HUES6 (cell line): ENCODE results near the gene SPRR2B.
"Not testable (repeated sequence)": the region's sequence is repeated elsewhere in the genome, so short reads cannot be mapped to it uniquely, and the experiment has no call there.

Experiments
- H3K27ac ChIP-seq: 2 replicates; pipeline ENCODE4 v1.7.0; 2013; ENCODE audit warnings: low read depth, mild to moderate bottlenecking, low read length, inconsistent platforms
- H3K27me3 ChIP-seq: 2 replicates; pipeline ENCODE4 v1.6.1; 2013; ENCODE audit warnings: low read length; ENCODE audit not compliant: control insufficient read depth, insufficient read depth
- H3K36me3 ChIP-seq: 2 replicates; pipeline ENCODE4 v1.6.1; 2013; ENCODE audit warnings: low read length; ENCODE audit not compliant: control insufficient read depth, insufficient read depth
- H3K4me1 ChIP-seq: 2 replicates; pipeline ENCODE4 v1.6.1; 2013; ENCODE audit warnings: low read length; ENCODE audit not compliant: control insufficient read depth, insufficient read depth
- H3K4me3 ChIP-seq: 2 replicates; pipeline ENCODE4 v1.5.1; 2013; ENCODE audit warnings: low read depth, low read length
- H3K9ac ChIP-seq: one replicate; pipeline ENCODE4 v1.6.1; 2013; ENCODE audit warnings: mild to moderate bottlenecking, low read length
- H3K9me3 ChIP-seq: 2 replicates; pipeline ENCODE4 v1.6.1; 2013; ENCODE audit warnings: low read depth, low read length; ENCODE audit not compliant: control insufficient read depth, insufficient read depth

SPRR2B gene

DNA sequence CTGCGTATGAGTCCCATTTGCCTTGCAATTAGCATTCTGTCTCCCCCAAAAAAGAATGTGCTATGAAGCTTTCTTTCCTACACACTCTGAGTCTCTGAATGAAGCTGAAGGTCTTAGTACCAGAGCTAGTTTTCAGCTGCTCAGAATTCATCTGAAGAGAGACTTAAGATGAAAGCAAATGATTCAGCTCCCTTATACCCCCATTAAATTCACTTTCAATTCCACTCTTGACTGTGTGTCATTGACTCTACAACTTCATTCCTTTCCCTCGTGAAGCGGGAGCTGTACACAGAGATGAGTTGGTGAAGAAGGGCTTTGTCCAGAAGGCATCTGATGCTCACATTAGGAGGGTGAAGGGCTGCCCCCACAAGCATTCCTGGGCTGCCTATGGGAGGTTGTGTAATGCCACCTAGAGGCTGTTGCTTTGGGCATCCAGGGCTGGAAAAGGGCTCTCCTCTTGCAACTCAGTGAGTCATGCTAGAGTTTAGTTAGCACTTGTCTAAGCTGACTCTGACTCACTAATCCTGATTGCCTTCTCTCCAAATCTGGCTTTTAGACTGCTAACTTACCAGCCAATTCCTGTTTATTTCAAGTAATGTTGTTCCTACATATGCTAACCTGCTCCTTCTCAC is 38.6 kb downstream of the SPRR2B start:
- no peaks in the 10 kb centered on the region for H3K36me3 ChIP-seq
- 0 out of 2 replicates have a peak, but pooled peaks cover 3% of the 10 kb centered on the region for H3K9me3 ChIP-seq
- H3K4me3 ChIP-seq, result no peak overlapping the region
- no peaks in the 10 kb centered on the region for H3K4me1 ChIP-seq
- H3K27me3 ChIP-seq, result no peaks in the 10 kb centered on the region
- no peak overlapping the region for H3K27ac ChIP-seq
- no peak overlapping the region for H3K9ac ChIP-seq

DNA sequence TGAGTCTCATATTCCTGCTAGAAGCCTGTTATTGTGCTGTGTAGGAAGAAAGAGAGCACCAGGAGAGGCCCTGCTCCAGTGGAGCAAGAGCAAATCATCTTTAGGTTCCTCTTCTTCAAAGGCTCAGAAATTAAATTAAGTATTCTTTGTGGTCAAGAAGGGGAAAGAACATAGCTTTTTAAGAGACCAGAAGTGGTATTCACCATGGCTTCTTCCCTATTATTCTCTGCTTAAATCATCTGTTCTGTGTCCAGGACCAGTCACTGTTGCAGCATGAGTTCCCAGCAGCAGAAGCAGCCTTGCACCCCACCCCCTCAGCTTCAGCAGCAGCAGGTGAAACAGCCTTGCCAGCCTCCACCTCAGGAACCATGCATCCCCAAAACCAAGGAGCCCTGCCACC is 39.3 kb downstream of the SPRR2B start:
- Histone ChIP-seq H3K9ac (no peak overlapping the region), H3K27me3 (no peaks in the 10 kb centered on the region), H3K9me3 (0 out of 2 replicates have a peak, but pooled peaks cover 3% of the 10 kb centered on the region), H3K4me3 (no peak overlapping the region), H3K36me3 (no peaks in the 10 kb centered on the region), H3K4me1 (no peaks in the 10 kb centered on the region), H3K27ac (no peak overlapping the region)

DNA sequence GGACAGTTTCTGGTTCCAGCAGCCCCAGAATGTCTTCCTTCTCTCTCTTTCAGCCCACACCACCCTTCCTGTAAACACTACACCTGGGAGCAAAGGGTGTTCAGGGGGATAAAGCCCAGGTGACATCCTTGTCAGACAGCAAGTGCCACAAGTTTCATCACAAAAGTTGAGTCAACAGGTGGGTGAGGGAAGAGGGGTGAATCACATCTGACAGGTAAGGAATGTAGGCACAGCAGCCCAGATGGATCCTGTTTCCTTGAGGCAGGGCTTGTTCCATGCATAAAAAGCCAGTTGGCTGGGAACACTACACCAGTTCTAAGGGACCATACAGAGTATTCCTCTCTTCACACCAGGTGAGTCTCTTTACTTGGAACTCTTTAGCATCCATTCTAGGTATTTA is 40.5 kb downstream of the SPRR2B start, which contains the start of gene SPRR1B:
Gene SPRR1B (plus strand): TSS at position 309 of the 400 bp plus-strand sequence. CDS start 1,143 bp downstream, outside the sequence.
- Histone ChIP-seq H3K9me3 (0 out of 2 replicates have a peak, but pooled peaks cover 3% of the 10 kb centered on the region), H3K4me1 (no peaks in the 10 kb centered on the region), H3K27ac (no peak within 1 kb of the TSS), H3K9ac (no peak within 1 kb of the TSS), H3K4me3 (no peak within 1 kb of the TSS), H3K27me3 (no peaks in the 10 kb centered on the region), H3K36me3 (no peaks in the 10 kb centered on the region)

DNA sequence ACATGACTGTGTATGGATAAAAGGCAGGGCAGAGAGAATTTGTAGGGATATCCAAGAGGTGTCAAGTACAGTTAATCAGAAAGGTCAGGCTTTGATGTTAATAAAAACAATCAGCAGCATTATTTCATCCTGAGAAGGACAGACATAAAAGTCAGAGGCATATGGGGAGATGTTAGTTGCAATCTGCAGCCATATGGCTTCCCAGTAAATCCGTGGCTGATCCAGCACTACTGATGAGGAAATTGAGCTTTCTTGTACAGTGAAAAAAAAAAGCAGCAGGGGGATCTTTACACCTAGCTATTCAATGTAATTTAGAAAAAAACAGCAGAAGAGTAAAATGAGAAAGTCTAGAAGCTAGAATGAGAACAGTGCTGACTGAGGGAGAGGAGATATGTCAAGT is 42.6 kb downstream of the SPRR2B start:
- no peak overlapping the region for H3K9ac ChIP-seq
- H3K9me3 ChIP-seq, result 0 out of 2 replicates have a peak, but pooled peaks cover 3% of the 10 kb centered on the region
- no peaks in the 10 kb centered on the region for H3K36me3 ChIP-seq
- no peak overlapping the region for H3K27ac ChIP-seq
- H3K4me1 ChIP-seq, result no peaks in the 10 kb centered on the region
- no peak overlapping the region for H3K4me3 ChIP-seq
- no peaks in the 10 kb centered on the region for H3K27me3 ChIP-seq

DNA sequence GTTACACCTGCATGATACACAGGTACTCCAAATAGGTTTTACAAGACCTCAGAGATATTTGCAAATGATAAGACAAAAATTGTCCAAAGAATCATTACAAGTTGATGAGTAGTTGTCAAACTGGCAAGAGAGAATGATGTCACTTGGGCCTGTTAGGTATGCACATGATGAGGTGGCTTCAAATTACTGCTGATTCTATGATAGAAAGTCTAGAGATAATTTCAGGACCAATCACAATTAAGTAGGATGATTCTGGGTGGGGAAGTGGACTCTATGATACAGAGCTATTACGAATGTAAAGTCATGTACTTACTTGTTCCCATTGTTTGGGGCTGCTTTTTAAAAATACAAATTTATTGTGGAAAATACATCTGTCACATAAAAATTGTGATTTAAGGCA is 45.6 kb downstream of the SPRR2B start:
- Histone ChIP-seq H3K4me3 (no peak overlapping the region), H3K9ac (no peak overlapping the region), H3K9me3 (0 out of 2 replicates have a peak, but pooled peaks cover 3% of the 10 kb centered on the region), H3K27me3 (no peaks in the 10 kb centered on the region), H3K27ac (no peak overlapping the region), H3K36me3 (no peaks in the 10 kb centered on the region), H3K4me1 (peaks cover 3% of the 10 kb centered on the region)

DNA sequence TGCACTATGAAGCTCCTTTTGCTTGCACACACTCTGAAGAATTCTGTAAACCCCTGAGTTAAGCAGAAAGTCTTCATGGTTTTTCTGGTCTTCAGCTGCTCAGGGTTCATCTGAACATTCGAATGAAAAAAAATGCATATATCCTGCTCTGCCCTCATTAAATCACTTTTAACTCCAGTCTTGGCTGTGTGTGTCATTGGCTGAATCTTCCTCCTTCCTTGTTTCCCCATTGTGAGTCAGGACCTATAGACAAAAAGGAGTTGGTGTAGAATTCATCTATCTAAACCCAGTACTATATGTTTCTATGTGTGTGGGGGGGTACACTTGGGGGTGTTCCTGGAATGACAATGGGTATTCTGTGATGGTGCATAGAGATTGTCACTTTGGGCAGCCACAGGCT is 47.0 kb downstream of the SPRR2B start:
- no peak overlapping the region for H3K27ac ChIP-seq
- no peak overlapping the region for H3K9ac ChIP-seq
- no peaks in the 10 kb centered on the region for H3K27me3 ChIP-seq
- H3K36me3 ChIP-seq, result no peaks in the 10 kb centered on the region
- 0 out of 2 replicates have a peak, but pooled peaks cover 3% of the 10 kb centered on the region for H3K9me3 ChIP-seq
- H3K4me3 ChIP-seq, result no peak overlapping the region
- H3K4me1 ChIP-seq, result peaks cover 3% of the 10 kb centered on the region

DNA sequence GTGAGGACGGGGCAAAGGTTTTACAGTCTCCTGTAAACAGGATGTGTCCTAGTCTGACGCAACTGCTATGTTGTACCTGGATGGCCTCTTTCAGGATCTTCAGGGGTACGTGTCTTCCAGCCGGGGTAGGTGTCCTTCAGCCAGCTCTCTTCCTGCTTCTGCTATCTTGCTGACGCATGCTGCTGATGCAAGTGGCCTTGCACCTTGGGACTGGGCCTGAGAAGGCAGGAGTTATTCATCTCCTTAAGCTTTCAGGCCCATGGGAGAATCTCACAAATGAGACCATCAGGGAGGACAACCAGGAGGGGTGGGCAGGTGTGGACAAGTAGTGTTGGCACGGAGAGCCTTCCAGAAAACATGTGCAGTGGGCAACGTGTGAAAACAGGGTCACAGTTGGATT is 48.3 kb downstream of the SPRR2B start:
- no peaks in the 10 kb centered on the region for H3K36me3 ChIP-seq
- no peak overlapping the region for H3K4me3 ChIP-seq
- no peaks in the 10 kb centered on the region for H3K27me3 ChIP-seq
- no peaks in the 10 kb centered on the region; the same call in 1 of the 2 replicates for H3K9me3 ChIP-seq
- H3K4me1 ChIP-seq, result peaks cover 3% of the 10 kb centered on the region
- H3K27ac ChIP-seq, result no peak overlapping the region
- H3K9ac ChIP-seq, result no peak overlapping the region

DNA sequence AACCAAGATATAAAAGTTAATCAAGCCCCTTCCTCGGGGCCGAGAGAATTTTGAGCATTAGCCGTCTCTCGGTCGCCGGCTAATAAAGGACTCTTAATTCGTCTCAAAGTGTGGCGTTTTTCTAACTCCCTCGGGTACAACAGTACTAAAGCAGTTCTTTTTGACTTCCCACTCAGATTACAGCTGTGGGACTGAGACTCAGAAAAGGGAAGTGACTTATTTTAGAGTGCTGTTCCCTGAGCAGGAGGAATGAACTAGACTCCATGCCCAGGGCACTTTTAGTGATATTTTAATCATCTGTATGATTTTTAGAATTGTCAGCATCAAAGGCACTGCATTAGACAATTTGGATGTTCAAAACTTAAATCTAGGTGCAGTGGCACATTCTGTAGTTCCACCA is 49.1 kb downstream of the SPRR2B start:
- H3K9me3 ChIP-seq, H3K27ac ChIP-seq, H3K4me1 ChIP-seq, H3K27me3 ChIP-seq, H3K9ac ChIP-seq, H3K4me3 ChIP-seq, H3K36me3 ChIP-seq: not testable (repeated sequence)

DNA sequence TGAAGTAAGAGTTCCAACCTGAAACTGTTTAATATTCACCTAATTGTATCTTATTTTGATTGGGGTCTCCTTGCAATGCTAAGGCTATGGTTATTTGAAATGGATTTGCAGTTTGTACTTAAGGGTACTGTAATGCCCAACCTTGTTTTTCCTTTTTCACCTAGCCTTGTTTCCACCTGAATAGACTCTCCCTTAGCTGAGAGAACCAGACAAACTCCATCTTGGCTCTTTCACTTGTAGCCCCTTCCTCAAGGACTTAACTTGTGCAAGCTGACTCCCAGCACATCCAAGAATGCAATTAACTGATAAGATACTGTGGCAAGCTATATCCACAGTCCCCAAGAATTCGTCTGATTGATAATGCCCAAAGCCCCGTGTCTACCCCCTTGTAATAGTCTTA is 49.6 kb downstream of the SPRR2B start:
- not testable (repeated sequence) for H3K36me3 ChIP-seq, H3K9me3 ChIP-seq, H3K27ac ChIP-seq, H3K9ac ChIP-seq, H3K4me3 ChIP-seq, H3K27me3 ChIP-seq, H3K4me1 ChIP-seq
